HFF-Myc (cell line): Measurements from ENCODE around the gene TJP3.
"Not testable (repeated sequence)": the region's sequence is repeated elsewhere in the genome, so short reads cannot be mapped to it uniquely, and the experiment has no call there.

ENCODE experiments used
- DNase-seq: peaks from one replicate; pipeline ENCODE4 v3.0.0-alpha.2; 2011; ENCODE audit warnings: low read depth; ENCODE audit errors: extremely low read depth
- H3K4me3 ChIP-seq: replicated peaks from 2 replicates; pipeline ENCODE4 v1.5.1; 2011; ENCODE audit warnings: low read depth, mild to moderate bottlenecking, control low read depth, low read length
- CTCF ChIP-seq: IDR thresholded peaks from 2 replicates; pipeline ENCODE4 v1.5.1; 2012; ENCODE audit warnings: mild to moderate bottlenecking, low read depth, low read length, control low read depth; ENCODE audit errors: missing control alignments

The TJP3 gene

GRCh38 chr19:3664879-3665642 is 43.1 kb upstream of the TJP3 start:
- no peak for TF ChIP-seq CTCF
- no peak overlapping the region for H3K4me3 ChIP-seq
- no peak for DNase-seq

GRCh38 chr19:3665681-3666544 is 42.3 kb upstream of the TJP3 start:
- no peak for DNase-seq
- TF ChIP-seq CTCF: peak; percentile 79
- no peak overlapping the region for H3K4me3 ChIP-seq

- not testable (repeated sequence) for DNase-seq, H3K4me3 ChIP-seq
These were observed 41.7 kb upstream of the TJP3 start for GRCh38 chr19:3666545-3666856.

GRCh38 chr19:3667037-3667638 is 41.0 kb upstream of the TJP3 start:
- no peak overlapping the region for H3K4me3 ChIP-seq
- no peak for DNase-seq
- TF ChIP-seq CTCF: no peak

- H3K4me3 ChIP-seq: no peak overlapping the region
- no peak for DNase-seq
- no peak for TF ChIP-seq CTCF
These were observed 40.4 kb upstream of the TJP3 start for GRCh38 chr19:3667766-3668165.

GRCh38 chr19:3668331-3669081 is 39.7 kb upstream of the TJP3 start:
- TF ChIP-seq CTCF: no peak

More at GRCh38 chr19:3668331-3669081, 39.7 kb upstream of the TJP3 start:
- DNase-seq: no peak
- no peak overlapping the region for H3K4me3 ChIP-seq
